Measurements from ENCODE around the gene SLC25A14.
"Not testable (repeated sequence)": the region's sequence is repeated elsewhere in the genome, so short reads cannot be mapped to it uniquely, and the experiment has no call there.

Gene SLC25A14, protein sequence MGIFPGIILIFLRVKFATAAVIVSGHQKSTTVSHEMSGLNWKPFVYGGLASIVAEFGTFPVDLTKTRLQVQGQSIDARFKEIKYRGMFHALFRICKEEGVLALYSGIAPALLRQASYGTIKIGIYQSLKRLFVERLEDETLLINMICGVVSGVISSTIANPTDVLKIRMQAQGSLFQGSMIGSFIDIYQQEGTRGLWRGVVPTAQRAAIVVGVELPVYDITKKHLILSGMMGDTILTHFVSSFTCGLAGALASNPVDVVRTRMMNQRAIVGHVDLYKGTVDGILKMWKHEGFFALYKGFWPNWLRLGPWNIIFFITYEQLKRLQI

DNA sequence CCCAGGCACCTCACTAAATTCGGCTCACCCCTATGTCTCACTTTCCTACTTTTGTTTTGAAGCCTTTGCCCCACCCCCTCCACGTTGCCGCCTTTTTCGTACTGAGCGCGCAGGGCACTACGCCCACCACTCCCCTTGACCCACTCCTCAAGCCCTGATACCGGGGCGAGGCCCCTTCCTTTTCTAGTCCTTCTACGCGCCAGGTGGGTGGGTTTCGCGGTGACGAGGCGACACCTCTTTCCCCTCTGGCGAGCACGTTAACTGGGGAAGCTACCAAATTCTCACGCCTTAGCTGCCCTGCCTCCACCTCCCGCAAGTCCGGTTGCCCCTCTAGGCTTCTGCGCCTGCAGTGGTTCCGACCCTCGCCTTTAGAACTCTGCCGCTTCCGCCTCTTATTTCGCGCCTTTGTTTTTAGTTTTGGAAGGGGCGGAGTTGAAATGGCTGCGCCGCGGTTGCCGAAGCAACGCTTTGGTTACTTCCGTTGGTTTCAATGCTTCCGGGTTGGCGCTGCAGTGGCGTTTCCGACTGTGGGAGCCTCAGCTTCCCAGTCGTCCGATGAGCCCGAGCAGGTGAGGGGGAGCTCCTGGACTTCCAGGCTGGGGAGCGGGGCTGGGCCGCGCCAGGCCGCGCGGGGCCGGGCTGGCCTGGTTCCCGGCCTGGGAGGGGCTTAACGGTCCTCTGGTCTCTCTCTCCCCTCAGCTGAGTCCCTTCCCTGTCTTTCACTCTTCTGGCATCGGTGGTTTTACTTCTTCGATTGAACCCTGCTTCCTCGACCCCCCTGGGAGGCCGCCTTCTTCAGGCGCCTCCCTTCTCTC lies at the start of gene SLC25A14:
Gene SLC25A14 (plus strand): TSS at position 512 of the 815 bp plus-strand sequence. CDS start 360 bp downstream, outside the sequence.
- no peaks in the 10 kb centered on the region for H3K9me3 Mint-ChIP-seq
- no peaks in the 10 kb centered on the region for H3K36me3 Mint-ChIP-seq
- peaks cover 24% of the 10 kb centered on the region for H3K4me1 Mint-ChIP-seq
- peak within 1 kb of the TSS; percentile 79 for H3K27ac Mint-ChIP-seq
- H3K4me3 Mint-ChIP-seq = peak within 1 kb of the TSS; percentile 88
- H3K27me3 Mint-ChIP-seq = no peaks in the 10 kb centered on the region

DNA sequence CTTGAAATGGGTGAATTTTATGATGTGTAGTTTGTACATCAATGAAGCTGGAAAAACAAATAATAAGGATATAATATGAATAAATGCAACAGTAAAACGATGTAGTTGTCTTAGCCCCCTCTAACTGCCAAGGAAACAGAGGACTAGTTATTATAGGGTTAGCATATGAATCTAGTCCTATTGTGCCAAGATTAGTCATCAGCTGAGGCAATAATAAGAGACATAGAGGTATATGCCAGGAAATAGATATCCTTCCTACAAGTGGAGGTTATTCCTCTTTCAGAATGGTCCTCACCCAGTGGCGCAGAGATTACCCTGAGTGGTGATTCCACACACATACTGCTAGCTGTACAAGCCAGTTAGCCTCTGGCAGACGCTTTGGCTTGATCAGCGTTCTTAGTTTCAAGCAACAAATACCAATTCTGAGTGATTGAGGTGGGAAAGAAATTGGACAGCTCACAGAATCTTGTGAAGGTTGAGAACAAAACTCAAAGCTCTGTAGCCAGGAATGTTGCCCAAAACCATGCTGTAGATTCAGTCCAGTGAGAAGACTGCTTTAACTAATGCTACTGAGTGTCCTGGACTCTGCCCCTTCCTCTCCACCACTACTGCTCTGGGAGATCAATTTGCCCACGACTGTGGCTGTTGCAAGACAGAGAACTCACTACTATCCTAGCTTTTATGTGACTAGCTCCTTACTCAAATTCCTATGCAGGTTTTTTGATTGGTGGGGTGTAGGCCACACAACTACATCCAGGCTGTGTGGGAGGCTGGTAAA lies 44.0 kb upstream of the SLC25A14 start:
- H3K9me3 Mint-ChIP-seq = no peaks in the 10 kb centered on the region
- H3K36me3 Mint-ChIP-seq = no peaks in the 10 kb centered on the region
- H3K27me3 Mint-ChIP-seq = no peaks in the 10 kb centered on the region
- H3K27ac Mint-ChIP-seq = no peak overlapping the region
- no peak overlapping the region for H3K4me3 Mint-ChIP-seq
- H3K4me1 Mint-ChIP-seq = no peaks in the 10 kb centered on the region

DNA sequence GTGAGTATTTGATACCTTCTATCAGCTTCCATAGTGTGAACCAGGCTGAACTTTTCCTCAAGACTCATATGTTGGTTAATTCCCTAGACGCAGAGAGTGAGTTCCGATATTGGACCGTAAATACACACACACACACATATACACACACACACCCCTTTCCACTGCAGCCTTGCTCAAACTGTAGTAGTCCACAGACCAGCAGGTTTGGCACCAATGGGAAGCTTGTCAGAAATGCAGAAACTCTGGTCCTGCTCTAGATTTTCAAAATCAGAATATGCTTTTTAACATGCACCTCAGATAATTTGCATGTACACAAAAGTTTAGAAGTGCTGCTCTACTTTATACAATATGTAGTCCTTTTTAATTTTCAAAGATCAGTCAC lies 43.4 kb upstream of the SLC25A14 start:
- H3K4me1 Mint-ChIP-seq = no peaks in the 10 kb centered on the region
- no peak overlapping the region for H3K4me3 Mint-ChIP-seq
- no peaks in the 10 kb centered on the region for H3K36me3 Mint-ChIP-seq
- no peaks in the 10 kb centered on the region for H3K9me3 Mint-ChIP-seq
- H3K27me3 Mint-ChIP-seq = no peaks in the 10 kb centered on the region
- no peak overlapping the region for H3K27ac Mint-ChIP-seq

DNA sequence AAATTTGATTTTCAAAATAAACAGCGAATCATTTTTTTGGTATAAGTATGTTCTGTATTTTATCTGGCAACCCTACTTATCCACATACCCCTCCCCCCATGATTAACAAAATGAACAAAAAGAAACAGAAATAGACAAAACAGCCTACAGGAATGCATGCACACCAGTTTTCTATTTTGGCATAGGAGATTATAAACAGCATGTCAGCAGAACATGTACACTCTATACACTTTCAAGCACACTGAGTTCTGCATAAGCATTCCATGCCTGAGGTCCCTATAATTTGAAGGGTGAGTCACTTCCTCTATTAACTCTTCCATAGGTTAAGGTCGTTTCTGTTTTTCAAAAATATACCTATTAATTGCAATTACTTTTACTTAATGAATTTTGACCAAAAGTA lies 43.0 kb upstream of the SLC25A14 start:
- H3K4me3 Mint-ChIP-seq = no peak overlapping the region
- no peaks in the 10 kb centered on the region for H3K36me3 Mint-ChIP-seq
- H3K27me3 Mint-ChIP-seq = no peaks in the 10 kb centered on the region
- H3K9me3 Mint-ChIP-seq = no peaks in the 10 kb centered on the region
- H3K27ac Mint-ChIP-seq = no peak overlapping the region
- no peaks in the 10 kb centered on the region for H3K4me1 Mint-ChIP-seq

DNA sequence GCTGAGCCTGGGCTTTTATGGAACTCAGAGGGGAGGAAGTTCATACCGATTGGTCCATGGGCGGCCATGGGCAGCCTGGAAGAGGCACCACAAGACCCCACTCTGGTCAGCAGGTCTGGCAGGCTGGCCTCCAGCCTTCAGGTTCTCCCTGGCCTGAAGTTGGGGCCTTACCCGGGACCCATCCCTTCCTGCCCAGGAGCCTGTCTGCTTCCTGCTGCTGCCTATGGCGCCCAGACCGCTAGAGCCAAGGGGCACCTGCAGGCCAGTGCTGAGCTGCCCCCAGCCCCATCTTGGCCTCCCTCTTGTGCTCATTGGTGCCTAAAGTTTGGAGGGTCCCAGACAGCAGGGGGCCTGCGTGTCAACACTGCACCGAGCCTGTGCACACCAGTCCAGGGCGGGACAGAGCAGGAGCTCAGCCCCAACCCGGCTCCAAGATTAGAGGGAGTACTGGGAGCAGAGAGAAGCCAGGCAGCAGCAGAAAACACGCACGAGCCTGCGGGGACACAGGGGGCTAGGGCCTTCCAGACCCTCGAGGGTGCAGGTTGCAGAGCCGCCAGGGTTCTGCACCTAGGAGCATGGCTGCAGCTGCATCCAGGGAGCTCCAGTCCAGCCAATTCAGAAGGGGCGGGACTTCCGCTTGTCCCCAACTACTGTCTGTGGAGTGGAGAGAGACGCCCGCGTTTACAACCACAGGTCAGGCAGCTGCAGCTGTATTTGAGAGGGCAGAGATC lies 40.3 kb upstream of the SLC25A14 start:
- no peak overlapping the region for H3K27ac Mint-ChIP-seq
- no peaks in the 10 kb centered on the region for H3K36me3 Mint-ChIP-seq
- no peak overlapping the region for H3K4me3 Mint-ChIP-seq
- no peaks in the 10 kb centered on the region for H3K27me3 Mint-ChIP-seq
- H3K4me1 Mint-ChIP-seq = no peaks in the 10 kb centered on the region
- H3K9me3 Mint-ChIP-seq = no peaks in the 10 kb centered on the region

DNA sequence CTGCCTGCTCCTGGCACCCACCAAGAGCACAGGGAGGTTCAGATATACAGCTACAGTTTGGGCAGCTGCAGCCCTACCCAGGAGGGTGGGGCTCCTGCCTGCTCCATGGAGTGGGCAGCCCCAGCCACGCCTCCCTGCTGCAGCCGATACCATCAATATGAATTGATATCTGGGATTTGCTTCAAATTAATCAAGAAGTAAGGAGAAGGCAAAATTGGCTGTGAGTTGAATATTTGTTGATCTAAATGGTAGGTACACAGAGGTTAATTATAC lies 39.8 kb upstream of the SLC25A14 start:
- H3K4me3 Mint-ChIP-seq = no peak overlapping the region
- H3K27me3 Mint-ChIP-seq = no peaks in the 10 kb centered on the region
- no peaks in the 10 kb centered on the region for H3K4me1 Mint-ChIP-seq
- no peaks in the 10 kb centered on the region for H3K9me3 Mint-ChIP-seq
- H3K27ac Mint-ChIP-seq = no peak overlapping the region
- H3K36me3 Mint-ChIP-seq = no peaks in the 10 kb centered on the region

DNA sequence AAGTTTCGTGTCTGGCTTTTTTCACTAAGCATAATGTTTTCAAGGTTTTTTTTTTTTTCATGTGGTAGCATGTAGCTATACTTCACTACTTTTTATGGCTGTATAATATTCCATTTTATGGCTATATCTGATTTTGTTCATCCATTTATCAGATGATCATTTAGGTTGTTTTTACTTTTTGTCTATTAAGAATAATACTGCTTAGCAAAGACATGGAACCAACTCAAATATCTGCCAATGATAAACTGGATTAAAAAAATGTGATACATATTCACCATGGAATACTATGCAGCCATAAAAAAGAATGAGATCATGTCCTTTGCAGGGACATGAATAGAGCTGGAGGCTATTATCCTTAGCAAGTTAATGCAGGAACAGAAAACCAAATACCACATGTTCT lies 38.3 kb upstream of the SLC25A14 start:
- Mint-ChIP-seq H3K4me1 (no peaks in the 10 kb centered on the region), H3K9me3 (no peaks in the 10 kb centered on the region), H3K27me3 (no peaks in the 10 kb centered on the region), H3K4me3 (no peak overlapping the region), H3K36me3 (no peaks in the 10 kb centered on the region), H3K27ac (no peak overlapping the region)

DNA sequence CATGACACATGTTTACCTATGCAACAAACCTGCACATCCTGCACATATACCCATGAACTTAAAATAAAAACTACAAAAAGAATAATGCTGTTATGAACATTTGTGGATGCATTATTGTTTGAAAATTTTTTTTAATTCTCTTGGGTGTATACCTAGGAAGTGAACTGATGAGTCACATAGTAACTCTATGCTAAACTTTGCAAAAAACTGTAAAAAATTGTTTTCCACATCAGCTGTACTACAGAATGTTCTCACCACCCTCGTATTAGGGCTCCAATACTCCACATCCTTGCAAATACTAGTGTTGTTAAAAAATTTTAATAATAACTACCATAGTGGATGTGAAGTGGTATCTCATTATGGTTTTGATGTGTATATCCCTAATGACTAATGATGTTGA lies 37.7 kb upstream of the SLC25A14 start:
- H3K9me3 Mint-ChIP-seq = no peaks in the 10 kb centered on the region
- H3K27me3 Mint-ChIP-seq = no peaks in the 10 kb centered on the region
- H3K4me3 Mint-ChIP-seq = no peak overlapping the region
- no peaks in the 10 kb centered on the region for H3K4me1 Mint-ChIP-seq
- H3K27ac Mint-ChIP-seq = no peak overlapping the region
- H3K36me3 Mint-ChIP-seq = no peaks in the 10 kb centered on the region

DNA sequence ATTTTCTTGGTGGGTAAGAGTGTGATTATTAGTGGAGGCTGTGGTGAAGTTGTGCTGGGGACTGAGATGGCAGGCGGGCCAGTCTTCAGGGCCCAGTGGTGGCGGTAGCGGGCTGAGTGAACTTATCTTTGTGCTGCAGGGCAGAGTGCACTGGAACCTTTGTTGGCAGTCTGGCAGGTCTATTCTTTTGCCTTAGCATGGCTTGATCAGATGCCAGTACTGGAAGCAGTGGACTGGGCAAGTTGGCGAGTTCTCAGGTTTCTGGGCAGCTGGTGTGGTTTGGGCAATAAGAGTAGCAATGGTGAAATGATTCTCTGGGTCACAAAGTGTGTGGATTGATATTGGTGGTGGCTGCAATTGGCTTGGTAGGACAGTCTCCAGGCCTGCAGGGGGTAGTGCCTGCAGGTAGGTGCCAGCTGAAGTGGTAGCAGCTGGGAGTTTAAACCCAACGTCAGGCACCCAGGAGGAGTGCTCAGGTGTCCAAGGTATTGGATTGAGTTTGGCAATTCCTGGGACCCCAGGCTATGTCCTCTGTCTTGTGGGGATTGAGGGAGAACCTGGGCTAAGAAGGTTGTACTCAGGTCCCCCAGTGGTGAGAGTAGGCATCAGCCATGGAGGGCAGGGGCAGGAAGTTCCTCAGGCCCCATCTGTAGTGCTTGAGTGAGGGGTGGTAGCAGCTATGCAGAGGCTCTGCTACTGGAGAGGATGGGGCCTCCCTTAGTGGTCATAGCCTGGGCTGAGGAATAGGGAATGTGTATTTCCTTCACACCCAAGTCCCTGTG lies 34.9 kb upstream of the SLC25A14 start:
- Mint-ChIP-seq H3K9me3 (no peaks in the 10 kb centered on the region), H3K27ac (no peak overlapping the region), H3K36me3 (no peaks in the 10 kb centered on the region), H3K4me3 (no peak overlapping the region), H3K27me3 (no peaks in the 10 kb centered on the region), H3K4me1 (no peaks in the 10 kb centered on the region)

DNA sequence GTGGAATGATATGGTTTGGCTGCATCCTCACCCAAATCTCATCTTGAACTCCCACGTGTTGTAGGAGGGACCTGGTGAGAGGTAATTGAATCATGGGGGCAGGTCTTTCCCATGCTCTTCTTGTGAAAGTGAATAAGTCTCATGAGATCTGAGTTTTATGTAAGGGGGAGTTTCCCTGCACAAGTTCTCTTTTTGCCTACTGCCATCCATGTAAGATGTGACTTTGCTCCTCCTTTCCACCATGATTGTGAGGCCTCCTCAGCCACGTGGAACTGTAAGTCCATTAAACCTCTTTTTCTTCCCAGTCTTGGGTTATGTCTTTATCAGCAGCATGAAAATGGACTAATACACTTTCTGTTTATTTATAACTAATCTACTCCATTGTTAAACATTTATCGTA lies 19.8 kb upstream of the SLC25A14 start:
- H3K4me1 Mint-ChIP-seq, H3K27ac Mint-ChIP-seq: not testable (repeated sequence)

DNA sequence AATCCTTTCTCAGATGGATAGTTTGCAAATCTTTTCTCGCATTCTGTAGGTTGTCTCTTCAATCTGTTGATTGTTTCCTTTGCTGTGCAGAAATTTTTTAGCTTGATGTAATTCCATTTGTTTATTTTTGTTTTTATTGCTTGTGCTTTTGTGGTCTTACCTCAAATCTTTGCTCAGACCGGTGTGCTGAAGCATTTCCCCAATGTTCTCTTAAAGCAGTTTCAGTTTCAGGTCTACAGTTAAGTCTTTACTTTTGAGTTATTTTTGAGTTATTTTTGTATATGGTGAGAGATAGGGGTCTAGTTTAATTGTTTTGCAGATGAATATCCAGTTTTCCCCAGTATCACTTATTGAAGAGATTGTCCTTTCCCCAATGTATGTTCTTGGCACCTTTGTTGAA lies 18.2 kb upstream of the SLC25A14 start:
- Mint-ChIP-seq H3K4me3 (no peak overlapping the region), H3K9me3 (no peaks in the 10 kb centered on the region), H3K36me3 (peaks cover 2% of the 10 kb centered on the region), H3K4me1 (no peaks in the 10 kb centered on the region), H3K27ac (no peak overlapping the region), H3K27me3 (peaks cover 4% of the 10 kb centered on the region)

More for the DNA sequence above, 19.8 kb upstream of the SLC25A14 start:
- H3K9me3 Mint-ChIP-seq, H3K4me3 Mint-ChIP-seq, H3K27me3 Mint-ChIP-seq, H3K36me3 Mint-ChIP-seq: not testable (repeated sequence)

DNA sequence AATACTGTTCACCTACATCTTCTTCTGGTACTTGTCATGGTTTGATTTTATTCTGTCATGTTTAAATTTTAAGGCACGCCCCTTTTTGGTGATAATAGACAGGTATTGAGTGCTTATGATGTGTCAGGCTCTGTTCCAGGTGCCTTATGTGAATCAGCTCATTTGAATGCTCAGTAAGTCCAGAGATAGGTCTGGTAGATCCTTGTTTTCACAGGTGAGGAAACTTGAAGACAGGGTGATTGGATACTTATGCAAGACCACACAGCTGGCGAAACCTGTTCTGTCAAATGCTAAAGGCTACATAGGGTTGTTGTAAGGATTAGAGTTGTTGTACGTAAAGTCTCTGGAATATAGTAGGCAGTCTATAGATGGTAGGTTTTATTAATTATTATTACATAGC lies 9.6 kb upstream of the SLC25A14 start:
- Mint-ChIP-seq H3K27ac (no peak overlapping the region), H3K4me3 (no peak overlapping the region), H3K9me3 (no peaks in the 10 kb centered on the region), H3K36me3 (no peaks in the 10 kb centered on the region), H3K4me1 (no peaks in the 10 kb centered on the region), H3K27me3 (peaks cover 7% of the 10 kb centered on the region)

DNA sequence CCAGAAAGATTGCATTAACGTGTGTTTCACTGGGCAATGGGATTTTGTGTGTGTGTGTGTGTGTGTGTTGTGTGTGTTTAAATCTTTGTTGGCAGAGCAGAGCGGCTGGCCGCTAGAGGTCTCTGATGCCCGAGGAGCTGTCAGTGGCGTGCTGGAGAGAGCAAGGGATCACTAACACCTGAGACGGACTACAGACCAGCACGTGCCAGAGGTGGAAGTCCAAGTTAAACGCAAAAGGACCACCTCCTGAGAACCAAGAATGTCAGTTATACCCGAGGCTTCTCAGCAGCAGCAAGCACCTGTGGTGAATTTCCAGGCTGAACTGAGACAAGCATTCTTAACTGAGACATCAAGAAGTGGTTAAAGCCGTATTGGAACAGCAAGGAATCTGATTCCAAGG lies 9.0 kb upstream of the SLC25A14 start:
- no peaks in the 10 kb centered on the region for H3K36me3 Mint-ChIP-seq
- H3K4me3 Mint-ChIP-seq = no peak overlapping the region
- H3K27me3 Mint-ChIP-seq = peaks cover 7% of the 10 kb centered on the region
- no peak overlapping the region for H3K27ac Mint-ChIP-seq
- no peaks in the 10 kb centered on the region for H3K4me1 Mint-ChIP-seq
- no peaks in the 10 kb centered on the region for H3K9me3 Mint-ChIP-seq

DNA sequence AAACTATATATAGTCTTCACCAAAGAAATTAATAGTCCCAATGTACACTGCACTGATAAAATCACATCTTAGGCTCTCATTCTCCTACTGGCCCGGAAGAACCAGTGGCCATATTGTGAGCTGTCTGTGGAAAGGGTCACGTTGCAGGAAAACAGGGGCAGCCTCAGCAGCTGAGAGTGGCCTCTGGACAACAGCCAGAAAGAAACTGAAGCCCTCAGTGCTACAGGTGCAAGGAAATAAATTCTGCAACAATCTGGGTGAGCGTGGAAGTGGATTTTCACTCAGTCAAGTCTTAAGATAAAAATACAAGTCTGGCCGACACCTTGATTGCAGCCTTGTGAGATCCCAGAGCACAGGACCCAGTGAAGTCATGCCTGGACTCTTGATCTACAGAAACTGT lies 3.2 kb upstream of the SLC25A14 start:
- H3K36me3 Mint-ChIP-seq = no peaks in the 10 kb centered on the region
- H3K4me3 Mint-ChIP-seq = no peak overlapping the region
- no peaks in the 10 kb centered on the region for H3K9me3 Mint-ChIP-seq
- no peaks in the 10 kb centered on the region for H3K27me3 Mint-ChIP-seq
- H3K27ac Mint-ChIP-seq = no peak overlapping the region
- H3K4me1 Mint-ChIP-seq = peaks cover 18% of the 10 kb centered on the region

DNA sequence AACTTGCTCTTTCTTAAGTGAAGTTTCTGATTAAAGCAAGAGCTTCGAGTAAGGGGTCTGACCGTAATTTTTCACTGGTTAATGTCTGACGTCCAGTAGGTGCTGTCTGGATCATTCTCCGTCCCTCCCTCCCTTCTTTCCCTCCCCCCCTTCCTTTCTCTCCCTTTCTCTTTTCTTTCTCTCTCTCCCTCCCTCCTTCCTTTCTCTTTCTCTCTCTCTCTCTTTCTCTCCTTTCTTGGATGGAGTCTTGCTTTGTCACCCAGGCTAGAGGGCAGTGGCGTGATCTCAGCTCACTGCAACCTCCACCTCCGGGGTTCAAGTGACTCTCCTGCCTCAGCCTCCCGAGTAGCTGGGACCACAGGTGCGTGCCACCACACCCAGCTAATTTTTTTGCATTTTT lies 850 bp upstream of the SLC25A14 start:
- peak overlapping the region; percentile 88 for H3K4me3 Mint-ChIP-seq
- H3K9me3 Mint-ChIP-seq, H3K36me3 Mint-ChIP-seq, H3K27me3 Mint-ChIP-seq, H3K27ac Mint-ChIP-seq: not testable (repeated sequence)
- peaks cover 24% of the 10 kb centered on the region for H3K4me1 Mint-ChIP-seq
